SK-N-MC (cell line): ENCODE measurements around the gene EXOC8.

Experiments used
- EZH2 ChIP-seq: fragments of 200-600 bp; sonication (generic); IDR thresholded peaks from one replicate; pipeline ENCODE4 v1.6.1; 2017; ENCODE audit warnings: antibody characterized with exemption
- POLR2AphosphoS5 ChIP-seq: IDR thresholded peaks from 2 replicates; pipeline ENCODE4 v1.6.1; 2012; ENCODE audit warnings: mild to moderate bottlenecking, low read depth, low read length, borderline replicate concordance

GRCh38 chr1:231376101-231376500, 38.4 kb upstream of the EXOC8 start:
- no peak for TF ChIP-seq POLR2AphosphoS5
- no peak for TF ChIP-seq EZH2
